HAP-1 (cell line): Measurements from ENCODE around the gene ZNF79.
A peak's percentile ranks its signal among the peaks of the same experiment; 100 is the strongest.

Experiments
- DNase-seq, 2 experiments: peaks; one replicate each; pipeline ENCODE4 v3.0.0-alpha.2; 2016 to 2020; ENCODE audit warnings: low spot score in 2 of 2
- H3K27me3 ChIP-seq: fragments of 250-450 bp; sonication (Bioruptor Pico); 2 replicates; pipeline ENCODE4 v1.5.1; 2020; ENCODE audit warnings: low read depth, mild to moderate bottlenecking, moderate library complexity
- H3K36me3 ChIP-seq: fragments of 250-450 bp; sonication (Bioruptor Pico); replicated peaks from 2 replicates; pipeline ENCODE4 v1.5.1; 2020; ENCODE audit warnings: mild to moderate bottlenecking
- H3K4me1 ChIP-seq: fragments of 250-450 bp; sonication (Bioruptor Pico); 2 replicates; pipeline ENCODE4 v1.5.1; 2020; ENCODE audit warnings: mild to moderate bottlenecking
- H3K4me3 ChIP-seq: fragments of 250-450 bp; sonication (Bioruptor Pico); 2 replicates; pipeline ENCODE4 v1.5.1; 2020; ENCODE audit warnings: mild to moderate bottlenecking, moderate library complexity
- H3K9me3 ChIP-seq: fragments of 250-450 bp; sonication (Bioruptor Pico); 2 replicates; pipeline ENCODE4 v1.5.1; 2020; ENCODE audit warnings: mild to moderate bottlenecking, moderate library complexity
- in situ Hi-C: fragments of 300-500 bp; cut with MboI; formaldehyde crosslinking; loops from 3 replicates; pipeline ENCODE4 v1.14.3; 2020; ENCODE audit warnings: low sequenced_read_pairs, inconsistent platforms, mixed read lengths

ZNF79 gene

GRCh38 chr9:127404631-127405030 is 19.6 kb upstream of the ZNF79 start:
- no peaks in the 10 kb centered on the region for H3K27me3 ChIP-seq
- peaks cover 1% of the 10 kb centered on the region for H3K4me1 ChIP-seq
- DNase-seq, result no peak
- no peaks in the 10 kb centered on the region for H3K9me3 ChIP-seq
- no peak overlapping the region for H3K4me3 ChIP-seq
- in situ Hi-C loops, result no loop called here
- peaks cover 25% of the 10 kb centered on the region for H3K36me3 ChIP-seq

- H3K4me3 ChIP-seq, result no peak overlapping the region
- H3K36me3 ChIP-seq, result peaks cover 22% of the 10 kb centered on the region
- H3K9me3 ChIP-seq, result no peaks in the 10 kb centered on the region
- in situ Hi-C loops, result no loop called here
- DNase-seq, result no peak
- no peaks in the 10 kb centered on the region for H3K27me3 ChIP-seq
- H3K4me1 ChIP-seq, result peaks cover 8% of the 10 kb centered on the region
Measured at GRCh38 chr9:127405344-127406125, 18.6 kb upstream of the ZNF79 start.

- H3K4me3 ChIP-seq, result no peak overlapping the region
- H3K4me1 ChIP-seq, result peaks cover 16% of the 10 kb centered on the region
- H3K27me3 ChIP-seq, result no peaks in the 10 kb centered on the region
- no peak for DNase-seq
- peaks cover 13% of the 10 kb centered on the region for H3K36me3 ChIP-seq
- in situ Hi-C loops, result no loop called here
- H3K9me3 ChIP-seq, result no peaks in the 10 kb centered on the region
Measured at GRCh38 chr9:127406799-127407491, 17.2 kb upstream of the ZNF79 start.

- no peak for DNase-seq
- Histone ChIP-seq H3K36me3 (peaks cover 10% of the 10 kb centered on the region), H3K4me1 (peaks cover 16% of the 10 kb centered on the region), H3K4me3 (no peak overlapping the region), H3K9me3 (no peaks in the 10 kb centered on the region), H3K27me3 (no peaks in the 10 kb centered on the region)
- in situ Hi-C loops, result no loop called here
Measured at GRCh38 chr9:127407492-127407843, 16.7 kb upstream of the ZNF79 start.

- Histone ChIP-seq H3K4me3 (no peak overlapping the region), H3K36me3 (no peaks in the 10 kb centered on the region; the same call in 1 of the 2 replicates), H3K4me1 (peaks cover 16% of the 10 kb centered on the region), H3K27me3 (no peaks in the 10 kb centered on the region), H3K9me3 (no peaks in the 10 kb centered on the region)
- no peak for DNase-seq
- in situ Hi-C loops, result no loop called here
Measured at GRCh38 chr9:127411122-127411521, 13.1 kb upstream of the ZNF79 start.

GRCh38 chr9:127415141-127415540 is 9.0 kb upstream of the ZNF79 start:
- Histone ChIP-seq H3K36me3 (no peaks in the 10 kb centered on the region), H3K9me3 (no peaks in the 10 kb centered on the region), H3K4me3 (no peak overlapping the region), H3K27me3 (no peaks in the 10 kb centered on the region), H3K4me1 (peaks cover 12% of the 10 kb centered on the region)
- in situ Hi-C loops, result no loop called here
- no peak for DNase-seq

GRCh38 chr9:127415657-127416056 is 8.5 kb upstream of the ZNF79 start:
- Histone ChIP-seq H3K27me3 (no peaks in the 10 kb centered on the region), H3K4me1 (peaks cover 7% of the 10 kb centered on the region), H3K4me3 (no peak overlapping the region), H3K9me3 (no peaks in the 10 kb centered on the region), H3K36me3 (no peaks in the 10 kb centered on the region)
- in situ Hi-C loops, result no loop called here
- no peak for DNase-seq

GRCh38 chr9:127417131-127418036 is 6.8 kb upstream of the ZNF79 start:
- in situ Hi-C loops, result no loop called here
- DNase-seq, result no peak
- no peaks in the 10 kb centered on the region for H3K4me1 ChIP-seq
- H3K36me3 ChIP-seq, result no peaks in the 10 kb centered on the region
- no peaks in the 10 kb centered on the region for H3K27me3 ChIP-seq
- no peak overlapping the region for H3K4me3 ChIP-seq
- H3K9me3 ChIP-seq, result no peaks in the 10 kb centered on the region

- in situ Hi-C loops, result no loop called here
- H3K4me1 ChIP-seq, result no peaks in the 10 kb centered on the region; the same call in 1 of the 2 replicates
- H3K27me3 ChIP-seq, result no peaks in the 10 kb centered on the region
Measured at GRCh38 chr9:127418037-127418471, 6.1 kb upstream of the ZNF79 start.

GRCh38 chr9:127419348-127419747 is 4.8 kb upstream of the ZNF79 start:
- in situ Hi-C loops, result no loop called here
- Histone ChIP-seq H3K4me3 (no peak overlapping the region), H3K36me3 (no peaks in the 10 kb centered on the region)

More at GRCh38 chr9:127418037-127418471, 6.1 kb upstream of the ZNF79 start:
- no peaks in the 10 kb centered on the region for H3K9me3 ChIP-seq
- H3K4me3 ChIP-seq, result no peak overlapping the region
- peak; percentile 21 to 75 for DNase-seq
- H3K36me3 ChIP-seq, result no peaks in the 10 kb centered on the region

GRCh38 chr9:127421057-127421456 is 3.1 kb upstream of the ZNF79 start:
- in situ Hi-C loops, result no loop called here
- no peaks in the 10 kb centered on the region for H3K9me3 ChIP-seq
- DNase-seq, result no peak
- peaks cover 2% of the 10 kb centered on the region for H3K4me1 ChIP-seq
- H3K4me3 ChIP-seq, result no peak overlapping the region
- no peaks in the 10 kb centered on the region for H3K36me3 ChIP-seq
- no peaks in the 10 kb centered on the region for H3K27me3 ChIP-seq

More at GRCh38 chr9:127419348-127419747, 4.8 kb upstream of the ZNF79 start:
- Histone ChIP-seq H3K9me3 (no peaks in the 10 kb centered on the region), H3K4me1 (no peaks in the 10 kb centered on the region; the same call in 1 of the 2 replicates), H3K27me3 (no peaks in the 10 kb centered on the region)
- no peak for DNase-seq

- peaks cover 2% of the 10 kb centered on the region for H3K4me1 ChIP-seq
- in situ Hi-C loops, result no loop called here
- no peaks in the 10 kb centered on the region for H3K9me3 ChIP-seq
- DNase-seq, result no peak
- H3K27me3 ChIP-seq, result no peaks in the 10 kb centered on the region
- peak overlapping the region; percentile 92 for H3K4me3 ChIP-seq
- H3K36me3 ChIP-seq, result no peaks in the 10 kb centered on the region
Measured at GRCh38 chr9:127422133-127422782, 1.9 kb upstream of the ZNF79 start.

- Histone ChIP-seq H3K27me3 (no peaks in the 10 kb centered on the region), H3K9me3 (no peaks in the 10 kb centered on the region), H3K4me3 (peak overlapping the region; percentile 92), H3K36me3 (no peaks in the 10 kb centered on the region; the same call in 1 of the 2 replicates), H3K4me1 (peaks cover 2% of the 10 kb centered on the region)
- in situ Hi-C loops, result no loop called here
- peak in 1 of 2 experiments; percentile 34 for DNase-seq
Measured at GRCh38 chr9:127422787-127423186, 1.4 kb upstream of the ZNF79 start.
